Vagina (tissue), 2 donors: ENCODE measurements around the gene SLC25A46.

Experiments used
- CTCF ChIP-seq, 3 experiments: fragments of 450-650 bp in 2 of 3; fragments of 200-600 bp in 1 of 3; sonication (generic) in 1 of 3; IDR thresholded peaks; one replicate each; pipeline ENCODE4 v1.5.1; 2017 to 2019; ENCODE audit warnings: antibody characterized with exemption in 3 of 3, mild to moderate bottlenecking in 2 of 3, moderate library complexity in 2 of 3
- POLR2A ChIP-seq, 2 donors: fragments of 450-650 bp; IDR thresholded peaks; one replicate each; pipeline ENCODE4 v1.6.1; 2017; ENCODE audit warnings: antibody characterized with exemption in 2 of 2, mild to moderate bottlenecking in 2 of 2, moderate library complexity in 2 of 2
- POLR2AphosphoS5 ChIP-seq, 2 donors: sonication (generic); formaldehyde crosslinking; IDR thresholded peaks; one replicate each; pipeline ENCODE4 v1.9.0; 2017; ENCODE audit warnings: antibody characterized with exemption in 2 of 2, mild to moderate bottlenecking in 2 of 2, low read depth in 1 of 2; ENCODE audit not compliant: insufficient read depth in 1 of 2

- no peak for TF ChIP-seq CTCF (IDR thresholded peaks at IDR 0.05)
- no peak for TF ChIP-seq POLR2AphosphoS5 (IDR thresholded peaks at IDR 0.05; ENCODE audit: insufficient read depth in 1 of 2, low read depth in 1 of 2)
- no peak for TF ChIP-seq POLR2A (IDR thresholded peaks at IDR 0.05)
Measured at GRCh38 chr5:110803467-110804326, 64.9 kb downstream of the SLC25A46 start.
